ENCODE measurements around the gene CHRNE. TPM values are rescaled to one million over a fixed set of nuclear protein-coding genes. Genes with fewer than 3 reads are reported as not detected.
A peak's percentile ranks its signal among the peaks of the same experiment; 100 is the strongest.

Gene CHRNE
- total RNA-seq, 1 experiment from 2014 or later, result 0.31 TPM

DNA sequence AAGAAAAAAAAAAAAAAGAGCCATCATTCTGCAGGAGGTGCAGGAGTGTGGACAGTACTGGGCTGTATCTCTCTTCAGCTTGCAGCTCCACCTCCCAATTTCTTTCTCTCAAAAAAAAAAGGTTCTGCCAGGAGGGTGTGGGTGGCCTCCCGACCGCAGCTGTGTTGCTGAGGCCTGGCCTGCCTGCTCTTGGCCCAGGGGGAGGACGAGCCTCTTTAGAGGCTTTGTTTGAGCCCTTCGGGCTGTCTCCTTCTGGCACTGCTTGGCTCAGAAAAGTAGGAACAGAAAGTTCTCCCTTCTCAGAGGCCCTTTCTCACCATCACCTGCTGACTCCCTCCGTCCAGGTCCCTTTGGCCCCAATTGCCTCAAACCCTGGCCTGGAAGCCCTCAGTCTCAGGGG, 25.8 kb downstream of the CHRNE start:
- H3K27me3 ChIP-seq (ENCODE audit: insufficient read depth, low read length), result no peaks in the 10 kb centered on the region
- H2BK15ac ChIP-seq (ENCODE audit: low read depth, low read length), result no peak overlapping the region
- H3K79me1 ChIP-seq (ENCODE audit: insufficient read depth, low read depth, low read length, poor library complexity, severe bottlenecking), result no peaks in the 10 kb centered on the region
- no peaks in the 10 kb centered on the region for H3K23me2 ChIP-seq (ENCODE audit: insufficient read length, low read depth, low read length, poor library complexity, severe bottlenecking)
- no peak overlapping the region for H2BK5ac ChIP-seq (ENCODE audit: insufficient read length, low read length)
- no peak overlapping the region for H3K4ac ChIP-seq (ENCODE audit: low read depth, low read length)
- no peaks in the 10 kb centered on the region for H3K27me3 Mint-ChIP-seq (ENCODE audit: low read depth)
- H4K20me1 ChIP-seq (ENCODE audit: control insufficient read depth, insufficient read depth, insufficient read length), result no peaks in the 10 kb centered on the region
- no peak overlapping the region for H3K23ac ChIP-seq (ENCODE audit: insufficient read length, low read depth, low read length)
- H3K9me3 ChIP-seq (ENCODE audit: control insufficient read depth, low read depth, low read length), result no peaks in the 10 kb centered on the region
- peaks cover 2 to 11% (median 4%) of the 10 kb centered on the region in 3 experiments; a peak in 5 of 7 replicates for H3K36me3 Mint-ChIP-seq (ENCODE audit: insufficient read depth in 1 of 3, low read depth in 3 of 3)
- H3K4me1 ChIP-seq (ENCODE audit: insufficient read depth, low read length), result no peaks in the 10 kb centered on the region; the same call in 1 of the 2 replicates
- H3K4me2 ChIP-seq (ENCODE audit: insufficient read depth, insufficient read length, low read length), result no peak overlapping the region
- no peak overlapping the region for H2AFZ ChIP-seq (ENCODE audit: low read length)
- no peak overlapping the region for H3K4me3 Mint-ChIP-seq
- no peak overlapping the region for H3K14ac ChIP-seq (ENCODE audit: insufficient read depth, low read length)
- H4K8ac ChIP-seq (replicated peaks; ENCODE audit: insufficient read length, low read depth, low read length), result no peak overlapping the region
- H2BK120ac ChIP-seq (ENCODE audit: low read depth, low read length, poor library complexity, severe bottlenecking), result no peak overlapping the region
- no peak overlapping the region for H4K91ac ChIP-seq (ENCODE audit: insufficient read length, low read depth, low read length)
- no peak for DNase-seq
- no peaks in the 10 kb centered on the region for H3K9me3 Mint-ChIP-seq
- no peak overlapping the region for H3K9ac ChIP-seq (ENCODE audit: extremely low read depth, insufficient read length, low read length)
- no peak for TF ChIP-seq CTCF (conservative IDR thresholded peaks at IDR 0.05)
- no peak overlapping the region for H2BK12ac ChIP-seq (ENCODE audit: insufficient read length, low read depth, low read length)
- no peak overlapping the region for H4K5ac ChIP-seq (ENCODE audit: insufficient read length, low read depth, low read length)
- H3K4me1 Mint-ChIP-seq, result peaks cover 10 to 18% of the 10 kb centered on the region in 2 experiments
- H3K27ac Mint-ChIP-seq, result peak overlapping the region in 2 of 3 experiments; percentile 34 to 75; a peak in 2 of 7 replicates
- H3K56ac ChIP-seq (ENCODE audit: insufficient read length, low read depth, low read length), result no peak overlapping the region
- no peak overlapping the region for H2BK20ac ChIP-seq (ENCODE audit: low read depth, low read length, poor library complexity, severe bottlenecking)
- no peak overlapping the region for H3K27ac ChIP-seq (ENCODE audit: insufficient read length, low read depth, low read length)
- peaks cover 2% of the 10 kb centered on the region; the same call in 1 of the 2 replicates for H3K79me2 ChIP-seq (ENCODE audit: insufficient read depth, low read length)
- no CpG with 5 or more reads among the region's 5 CpGs for WGBS (ENCODE audit: extremely low coverage, insufficient read length, low lambda C conversion rate)
- no peak overlapping the region for H3T11ph ChIP-seq (ENCODE audit: low read length)
- H2AK5ac ChIP-seq (ENCODE audit: insufficient read length, low read length), result no peak overlapping the region
- no peak overlapping the region for H3K18ac ChIP-seq (ENCODE audit: insufficient read length, low read depth, low read length)

Data from H9 (cell line).